Stimulated activated memory B cell treated with anti-CD40 and anti-IgM and Interleukin-4, amounts not matched to agents 10 μg/mL and 1 μg/mL and 100 μg/mL, for 72 hours (primary cell): ENCODE measurements around the gene PTPN3.
"Not testable (repeated sequence)": the region's sequence is repeated elsewhere in the genome, so short reads cannot be mapped to it uniquely, and the experiment has no call there.

Experiments used
- ATAC-seq: fragments of 150-1000 bp; cut with Tn5 transposase; 2 replicates; pipeline ENCODE4 v1.10.0; 2021
- H3K27ac Mint-ChIP-seq: one replicate; pipeline ENCODE4 v1.8.0; 2022; ENCODE audit warnings: mild to moderate bottlenecking, mixed read lengths
- H3K27me3 Mint-ChIP-seq: one replicate; pipeline ENCODE4 v1.8.0; 2022; ENCODE audit warnings: mixed read lengths
- H3K36me3 Mint-ChIP-seq: one replicate; pipeline ENCODE4 v1.8.0; 2022; ENCODE audit warnings: mixed read lengths
- H3K4me1 Mint-ChIP-seq: one replicate; pipeline ENCODE4 v1.8.0; 2022; ENCODE audit warnings: mixed read lengths
- H3K4me3 Mint-ChIP-seq: one replicate; pipeline ENCODE4 v1.8.0; 2022; ENCODE audit warnings: mild to moderate bottlenecking, moderate library complexity, mixed read lengths
- H3K9me3 Mint-ChIP-seq: one replicate; pipeline ENCODE4 v1.8.0; 2022; ENCODE audit warnings: mixed read lengths

Gene PTPN3, protein sequence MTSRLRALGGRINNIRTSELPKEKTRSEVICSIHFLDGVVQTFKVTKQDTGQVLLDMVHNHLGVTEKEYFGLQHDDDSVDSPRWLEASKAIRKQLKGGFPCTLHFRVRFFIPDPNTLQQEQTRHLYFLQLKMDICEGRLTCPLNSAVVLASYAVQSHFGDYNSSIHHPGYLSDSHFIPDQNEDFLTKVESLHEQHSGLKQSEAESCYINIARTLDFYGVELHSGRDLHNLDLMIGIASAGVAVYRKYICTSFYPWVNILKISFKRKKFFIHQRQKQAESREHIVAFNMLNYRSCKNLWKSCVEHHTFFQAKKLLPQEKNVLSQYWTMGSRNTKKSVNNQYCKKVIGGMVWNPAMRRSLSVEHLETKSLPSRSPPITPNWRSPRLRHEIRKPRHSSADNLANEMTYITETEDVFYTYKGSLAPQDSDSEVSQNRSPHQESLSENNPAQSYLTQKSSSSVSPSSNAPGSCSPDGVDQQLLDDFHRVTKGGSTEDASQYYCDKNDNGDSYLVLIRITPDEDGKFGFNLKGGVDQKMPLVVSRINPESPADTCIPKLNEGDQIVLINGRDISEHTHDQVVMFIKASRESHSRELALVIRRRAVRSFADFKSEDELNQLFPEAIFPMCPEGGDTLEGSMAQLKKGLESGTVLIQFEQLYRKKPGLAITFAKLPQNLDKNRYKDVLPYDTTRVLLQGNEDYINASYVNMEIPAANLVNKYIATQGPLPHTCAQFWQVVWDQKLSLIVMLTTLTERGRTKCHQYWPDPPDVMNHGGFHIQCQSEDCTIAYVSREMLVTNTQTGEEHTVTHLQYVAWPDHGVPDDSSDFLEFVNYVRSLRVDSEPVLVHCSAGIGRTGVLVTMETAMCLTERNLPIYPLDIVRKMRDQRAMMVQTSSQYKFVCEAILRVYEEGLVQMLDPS

DNA sequence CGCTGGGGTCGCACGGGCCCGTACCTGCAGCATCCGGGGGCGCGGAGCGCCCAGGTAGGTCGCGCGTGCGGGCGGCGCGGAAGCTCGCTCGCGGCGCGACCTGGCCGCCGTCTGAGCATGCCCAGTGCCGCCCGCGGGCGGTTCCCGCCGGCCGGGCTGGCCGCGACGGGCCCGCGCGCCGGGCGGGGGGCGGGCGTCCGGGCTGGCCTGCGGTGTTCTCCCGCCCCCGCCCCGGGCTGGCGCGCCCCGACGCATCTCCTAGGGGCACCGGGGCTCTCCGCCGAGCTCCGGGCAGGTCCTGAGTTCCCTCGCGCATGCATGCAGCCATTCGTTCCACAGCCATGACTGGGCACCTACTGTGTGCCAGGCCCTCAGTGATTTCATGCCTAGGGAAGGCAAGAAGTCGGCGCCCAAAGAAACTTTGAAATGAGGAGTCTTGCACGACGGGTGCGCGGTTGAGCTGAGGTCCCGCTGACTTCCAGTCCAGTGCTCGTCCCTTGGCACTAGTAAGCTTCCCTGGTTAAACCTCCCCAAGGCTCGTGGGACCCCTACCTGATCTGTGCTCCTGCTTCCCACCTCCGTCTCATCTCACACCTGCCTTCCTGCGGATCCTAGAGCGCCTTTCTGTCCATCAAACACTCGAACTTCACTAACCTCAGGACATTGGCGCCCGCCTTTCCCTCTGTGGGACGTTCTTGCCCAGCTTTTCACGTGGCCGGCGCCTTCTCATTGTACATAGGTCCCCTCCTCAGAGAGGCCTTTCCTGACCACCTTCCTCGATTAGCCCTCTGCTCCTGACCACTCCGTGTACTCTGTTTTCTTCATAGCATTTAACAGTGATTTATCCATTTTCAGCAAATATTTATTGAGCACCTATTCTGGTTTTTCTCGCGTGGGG is at the start of gene PTPN3:
PTPN3 (minus strand) TSS at position 113 of the 898 bp plus-strand sequence. CDS start 34,873 bp downstream, outside the sequence.
- no peak for ATAC-seq
- no peaks in the 10 kb centered on the region for H3K36me3 Mint-ChIP-seq
- peak within 1 kb of the TSS; percentile 22 for H3K4me3 Mint-ChIP-seq
- H3K4me1 Mint-ChIP-seq, result peaks cover 8% of the 10 kb centered on the region
- peaks cover 82% of the 10 kb centered on the region for H3K27me3 Mint-ChIP-seq
- no peak within 1 kb of the TSS for H3K27ac Mint-ChIP-seq
- no peaks in the 10 kb centered on the region for H3K9me3 Mint-ChIP-seq

DNA sequence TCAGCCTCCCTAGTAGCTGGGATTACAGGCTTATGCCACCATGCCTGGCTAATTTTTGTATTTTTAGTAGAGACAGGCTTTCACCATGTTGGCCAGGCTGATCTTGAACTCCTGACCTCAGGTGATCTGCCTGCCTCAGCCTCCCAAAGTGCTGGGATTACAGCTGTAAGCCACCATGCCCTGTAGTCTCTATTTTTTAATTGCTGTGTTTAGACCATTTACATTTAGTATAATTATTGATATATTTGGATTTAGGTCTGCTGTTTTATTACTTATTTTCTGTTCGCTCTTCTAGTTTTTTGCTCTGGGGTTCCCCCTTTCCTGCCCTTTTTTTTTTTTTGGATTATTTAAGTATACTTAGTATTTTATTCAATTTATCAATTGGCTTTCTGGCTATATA is 46.8 kb upstream of the PTPN3 start:
- not testable (repeated sequence) for H3K36me3 Mint-ChIP-seq, H3K9me3 Mint-ChIP-seq, H3K4me1 Mint-ChIP-seq, H3K4me3 Mint-ChIP-seq, ATAC-seq, H3K27ac Mint-ChIP-seq
- H3K27me3 Mint-ChIP-seq, result peaks cover 17% of the 10 kb centered on the region

DNA sequence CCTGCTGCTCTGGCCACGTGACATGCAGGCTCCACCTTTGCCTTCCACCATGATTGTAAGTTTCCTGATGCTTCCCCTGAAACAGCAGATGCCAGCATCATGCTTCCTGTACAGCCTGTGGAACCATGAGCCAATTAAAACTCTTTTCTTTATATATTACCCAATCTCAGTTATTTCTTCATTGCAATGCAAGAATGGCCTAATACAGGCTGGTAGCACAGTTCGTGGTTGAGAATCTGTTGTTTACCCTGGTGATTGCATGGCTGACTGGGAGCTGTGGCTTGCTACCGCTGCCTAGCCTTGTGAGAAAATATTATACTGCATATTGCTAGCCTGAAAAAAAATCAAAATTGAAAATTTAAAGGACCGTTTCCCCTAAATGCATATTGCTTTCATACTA is 44.8 kb upstream of the PTPN3 start:
- Mint-ChIP-seq H3K36me3 (no peaks in the 10 kb centered on the region), H3K9me3 (peaks cover 7% of the 10 kb centered on the region), H3K27me3 (peaks cover 22% of the 10 kb centered on the region), H3K4me3 (no peak overlapping the region), H3K27ac (no peak overlapping the region), H3K4me1 (no peaks in the 10 kb centered on the region)
- ATAC-seq, result no peak

DNA sequence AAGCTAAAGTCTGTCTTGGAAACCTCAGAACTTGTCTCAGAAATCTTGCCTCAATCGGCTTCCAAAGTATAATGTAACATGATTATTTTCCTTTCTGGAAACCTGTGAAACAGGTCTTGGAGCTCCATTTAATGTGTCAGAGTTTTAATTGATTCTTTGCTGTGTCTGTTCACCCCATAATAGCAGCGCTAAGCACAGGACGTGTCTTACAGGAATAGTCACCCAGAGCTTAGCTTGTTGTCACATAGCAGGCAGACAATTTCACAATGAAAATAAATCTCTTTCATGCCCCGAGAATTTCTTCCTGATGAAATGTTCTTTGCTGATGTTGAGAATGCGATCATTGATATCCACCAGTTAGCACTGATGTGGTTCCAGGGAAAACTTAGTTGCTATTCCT is 40.2 kb upstream of the PTPN3 start:
- H3K27ac Mint-ChIP-seq, result no peak overlapping the region

DNA sequence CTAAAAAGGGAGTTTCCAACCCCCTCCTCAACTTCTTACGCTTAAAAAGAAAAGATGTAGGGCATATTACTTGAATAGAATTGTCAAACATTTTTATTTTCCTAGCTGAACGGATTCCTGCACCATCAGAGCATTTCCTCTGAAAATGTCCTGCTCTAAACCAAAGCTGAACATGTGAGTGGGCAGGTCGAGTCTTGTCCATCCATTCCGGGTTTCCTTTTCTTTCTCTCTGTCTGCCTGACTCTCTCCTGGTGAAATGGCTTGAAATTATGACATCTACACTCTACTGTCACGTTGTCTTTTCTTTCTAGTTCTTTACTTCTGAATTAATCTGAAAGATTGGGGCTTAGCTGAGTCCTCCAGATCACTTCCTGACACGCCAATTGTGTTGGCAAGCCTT is 39.2 kb upstream of the PTPN3 start:
- Mint-ChIP-seq H3K4me1 (no peaks in the 10 kb centered on the region), H3K27me3 (peaks cover 56% of the 10 kb centered on the region), H3K36me3 (no peaks in the 10 kb centered on the region), H3K27ac (no peak overlapping the region), H3K4me3 (no peak overlapping the region), H3K9me3 (peaks cover 2% of the 10 kb centered on the region)
- ATAC-seq, result no peak

More for the DNA sequence above, 40.2 kb upstream of the PTPN3 start:
- ATAC-seq, result no peak
- peaks cover 2% of the 10 kb centered on the region for H3K9me3 Mint-ChIP-seq
- no peak overlapping the region for H3K4me3 Mint-ChIP-seq
- no peaks in the 10 kb centered on the region for H3K36me3 Mint-ChIP-seq
- no peaks in the 10 kb centered on the region for H3K4me1 Mint-ChIP-seq
- H3K27me3 Mint-ChIP-seq, result peaks cover 55% of the 10 kb centered on the region

DNA sequence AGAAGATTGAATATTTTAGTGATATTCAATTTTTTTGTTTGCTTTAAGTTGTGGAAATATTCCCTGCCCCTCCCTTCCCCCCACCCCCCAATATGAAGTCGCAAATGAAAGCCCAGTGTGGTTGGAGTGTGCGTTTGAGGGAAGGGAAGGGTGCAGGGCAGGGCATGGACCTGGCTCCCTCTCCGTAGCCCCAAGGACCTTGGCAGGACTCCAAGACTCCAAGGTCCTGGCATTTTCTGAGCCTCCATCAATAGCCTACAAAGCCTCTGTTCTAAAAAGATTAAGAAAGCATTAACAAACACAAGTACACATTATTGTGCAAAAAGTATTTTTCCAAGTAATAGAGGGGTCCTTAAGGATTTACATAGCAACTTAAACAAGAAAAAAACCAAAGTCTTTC is 38.8 kb upstream of the PTPN3 start:
- Mint-ChIP-seq H3K9me3 (peaks cover 2% of the 10 kb centered on the region), H3K4me1 (no peaks in the 10 kb centered on the region), H3K27me3 (peaks cover 56% of the 10 kb centered on the region), H3K4me3 (no peak overlapping the region), H3K27ac (no peak overlapping the region), H3K36me3 (no peaks in the 10 kb centered on the region)
- ATAC-seq, result no peak

DNA sequence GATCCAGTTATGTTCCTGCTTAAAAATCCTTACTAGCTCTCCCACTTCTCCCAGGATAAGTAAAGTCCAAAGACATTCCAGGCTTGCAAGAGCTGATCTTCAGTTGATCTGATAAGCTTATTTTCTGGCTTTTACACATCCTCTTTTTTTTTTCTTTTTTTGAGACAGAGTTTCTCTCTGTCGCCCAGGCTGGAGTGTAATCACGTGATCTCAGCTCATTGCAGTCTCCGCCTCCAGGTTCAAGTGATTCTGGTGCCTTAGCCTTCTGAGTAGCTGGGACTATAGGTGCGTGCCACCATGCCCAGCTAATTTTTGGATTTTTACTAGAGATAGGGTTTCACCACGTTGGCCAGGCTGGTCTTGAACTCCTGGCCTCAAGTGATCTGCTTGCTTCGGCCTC is 37.3 kb upstream of the PTPN3 start:
- peaks cover 50% of the 10 kb centered on the region for H3K27me3 Mint-ChIP-seq
- peaks cover 2% of the 10 kb centered on the region for H3K9me3 Mint-ChIP-seq
- no peak for ATAC-seq
- no peak overlapping the region for H3K27ac Mint-ChIP-seq
- no peaks in the 10 kb centered on the region for H3K4me1 Mint-ChIP-seq
- H3K4me3 Mint-ChIP-seq, result no peak overlapping the region
- no peaks in the 10 kb centered on the region for H3K36me3 Mint-ChIP-seq

DNA sequence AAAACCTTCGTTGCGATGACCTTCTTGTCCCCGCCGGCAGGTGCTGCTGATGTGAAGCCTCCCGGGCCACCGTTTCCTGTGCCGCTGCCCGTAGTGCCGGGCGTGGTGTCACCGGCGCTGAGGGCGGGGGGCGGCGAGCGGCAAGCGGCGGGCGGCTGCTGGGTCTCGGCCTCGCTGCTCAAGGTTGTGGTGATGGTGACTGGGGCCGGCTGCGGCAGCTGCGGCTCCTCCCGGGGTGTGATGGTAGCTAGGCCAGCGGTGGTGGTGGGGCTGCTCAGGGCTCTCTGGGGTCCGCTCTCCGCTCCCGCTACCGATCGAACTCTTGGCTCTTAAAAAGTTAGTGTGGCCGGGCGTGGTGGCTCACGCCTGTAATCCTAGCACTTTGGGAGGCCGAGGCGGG is 36.0 kb upstream of the PTPN3 start:
- H3K27me3 Mint-ChIP-seq, result peaks cover 38% of the 10 kb centered on the region
- H3K9me3 Mint-ChIP-seq, result peaks cover 6% of the 10 kb centered on the region
- ATAC-seq, result no peak
- no peak overlapping the region for H3K4me3 Mint-ChIP-seq
- no peaks in the 10 kb centered on the region for H3K4me1 Mint-ChIP-seq
- no peak overlapping the region for H3K27ac Mint-ChIP-seq
- H3K36me3 Mint-ChIP-seq, result no peaks in the 10 kb centered on the region

DNA sequence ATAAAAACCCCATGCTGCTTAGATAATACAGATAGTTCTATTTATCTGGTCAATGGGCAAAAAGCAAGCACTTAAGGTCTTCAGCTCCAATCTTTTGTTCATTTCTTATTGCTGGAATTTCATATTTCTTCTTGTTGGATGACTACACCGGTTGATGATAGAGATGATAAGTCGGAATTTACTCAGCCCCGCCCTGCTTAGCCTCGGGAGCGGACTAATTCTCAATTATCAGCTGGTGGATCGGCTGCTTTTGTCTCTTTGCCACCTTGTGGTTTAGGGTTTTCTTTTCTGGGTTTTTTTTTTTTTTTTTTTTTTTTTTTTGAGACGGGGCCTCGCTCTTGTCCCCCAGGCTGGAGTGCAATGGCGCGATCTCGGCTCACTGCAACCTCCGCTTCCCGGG is 34.5 kb upstream of the PTPN3 start:
- not testable (repeated sequence) for H3K27ac Mint-ChIP-seq, H3K4me3 Mint-ChIP-seq, H3K4me1 Mint-ChIP-seq, H3K36me3 Mint-ChIP-seq, ATAC-seq, H3K9me3 Mint-ChIP-seq
- peaks cover 33% of the 10 kb centered on the region for H3K27me3 Mint-ChIP-seq

DNA sequence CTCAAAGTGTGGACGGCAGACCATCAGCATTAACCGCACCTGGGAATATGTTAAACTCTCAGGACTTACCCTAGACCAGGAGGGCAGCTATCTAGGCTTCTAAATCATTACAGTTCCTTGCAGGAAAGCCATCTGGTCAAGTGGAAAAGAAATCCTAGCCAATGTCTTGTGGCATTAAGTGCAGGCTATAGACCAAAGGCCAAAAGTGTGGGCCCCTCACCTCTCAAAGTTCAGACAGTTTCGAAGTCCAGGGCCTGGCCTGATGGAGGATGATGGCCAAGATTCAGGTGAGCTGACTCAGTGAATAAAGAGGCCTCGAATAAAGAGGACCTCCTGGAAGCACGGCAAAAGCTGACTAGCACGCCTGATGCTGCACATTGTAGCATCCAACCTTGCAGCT is 24.0 kb upstream of the PTPN3 start:
- H3K27me3 Mint-ChIP-seq, result no peaks in the 10 kb centered on the region
- no peaks in the 10 kb centered on the region for H3K36me3 Mint-ChIP-seq
- ATAC-seq, result no peak

DNA sequence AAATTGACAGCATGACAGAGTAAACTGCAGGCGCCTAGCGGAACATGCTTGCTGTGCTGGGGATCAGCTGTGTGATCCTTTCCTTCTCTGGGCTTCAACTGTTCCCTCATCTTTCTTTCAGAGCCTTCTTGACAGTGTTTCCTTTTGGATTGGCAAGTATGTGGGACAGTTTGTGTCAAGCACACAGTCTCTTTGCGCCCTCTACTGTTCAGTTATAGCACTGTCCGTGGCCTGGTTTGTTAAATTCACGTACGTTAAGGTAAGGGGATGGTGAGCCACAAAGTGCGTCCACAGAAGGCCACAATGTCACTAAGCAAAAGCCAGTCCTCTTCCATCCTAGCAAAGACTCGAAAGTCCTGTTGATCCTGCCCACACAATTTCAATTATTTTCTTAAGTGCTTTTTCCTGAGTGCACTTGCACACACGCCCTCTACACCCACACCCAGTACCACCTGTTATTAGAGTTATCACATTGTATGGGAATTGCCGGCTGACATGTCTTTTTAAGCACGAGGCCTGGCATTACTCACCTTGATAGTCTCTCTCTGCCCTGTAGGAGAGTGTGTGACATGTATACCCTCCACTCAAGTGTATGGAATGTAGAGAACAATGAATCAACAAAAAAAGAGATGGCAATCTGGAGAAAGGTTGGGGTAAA is 22.5 kb upstream of the PTPN3 start:
- Mint-ChIP-seq H3K9me3 (no peaks in the 10 kb centered on the region), H3K4me3 (no peak overlapping the region), H3K27ac (no peak overlapping the region), H3K36me3 (no peaks in the 10 kb centered on the region), H3K27me3 (peaks cover 13% of the 10 kb centered on the region), H3K4me1 (no peaks in the 10 kb centered on the region)
- ATAC-seq, result peak; percentile 46

More for the DNA sequence above, 24.0 kb upstream of the PTPN3 start:
- no peaks in the 10 kb centered on the region for H3K4me1 Mint-ChIP-seq
- H3K4me3 Mint-ChIP-seq, result no peak overlapping the region
- no peaks in the 10 kb centered on the region for H3K9me3 Mint-ChIP-seq
- no peak overlapping the region for H3K27ac Mint-ChIP-seq

DNA sequence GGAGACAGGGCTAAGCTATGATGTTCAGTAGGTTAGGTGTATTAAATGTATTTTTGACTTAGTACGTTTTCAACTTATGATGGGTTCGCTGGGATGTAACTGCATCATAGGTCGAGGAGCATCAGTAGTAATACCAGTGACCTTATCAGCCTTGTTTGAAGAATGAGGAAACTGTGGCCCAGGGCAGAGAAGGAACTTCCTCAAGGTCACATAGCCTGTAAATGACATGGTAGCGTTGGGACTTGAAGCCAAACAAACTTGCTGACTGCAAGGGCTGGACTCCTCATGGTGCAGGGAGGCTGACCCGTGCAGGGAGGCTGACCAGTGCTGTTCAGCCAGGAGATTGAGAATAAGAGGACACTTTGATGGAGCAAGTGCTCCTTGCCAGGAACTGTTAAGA is 21.3 kb upstream of the PTPN3 start:
- no peak for ATAC-seq
- Mint-ChIP-seq H3K4me3 (no peak overlapping the region), H3K27me3 (peaks cover 13% of the 10 kb centered on the region), H3K9me3 (no peaks in the 10 kb centered on the region), H3K27ac (no peak overlapping the region), H3K36me3 (no peaks in the 10 kb centered on the region), H3K4me1 (no peaks in the 10 kb centered on the region)

DNA sequence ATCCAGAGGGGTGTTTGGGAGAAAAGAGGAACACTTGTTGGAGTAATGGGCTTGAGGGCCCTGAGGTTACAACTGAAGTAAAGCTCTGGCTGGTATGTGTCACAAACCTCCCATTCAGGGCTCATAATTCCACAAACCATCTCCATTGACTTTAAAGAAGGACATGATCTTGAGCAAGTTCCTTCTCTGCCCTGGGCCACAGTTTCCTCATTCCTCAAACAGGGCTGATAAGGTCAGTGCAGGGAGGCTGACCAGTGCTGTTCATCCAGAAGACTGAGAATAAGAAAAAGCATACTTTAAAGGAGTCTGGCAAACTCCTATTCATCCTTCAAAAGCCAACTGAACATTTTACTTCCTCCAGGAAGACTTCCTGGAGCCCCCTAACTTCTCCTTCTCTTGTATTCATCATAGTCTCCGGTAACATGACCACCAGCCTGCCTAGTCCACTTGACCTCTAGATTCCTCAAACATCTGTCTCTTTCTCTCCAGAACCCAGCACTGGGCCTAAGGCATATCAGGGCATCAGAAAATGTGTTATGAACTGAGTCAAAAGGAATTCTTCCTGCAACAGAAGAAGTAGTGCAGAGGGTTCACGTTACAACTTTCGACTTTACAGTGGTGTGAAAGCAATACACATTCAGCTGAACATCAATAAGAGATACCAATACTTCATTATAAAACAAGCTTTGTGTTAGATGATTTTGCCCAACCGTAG is 20.7 kb upstream of the PTPN3 start:
- no peaks in the 10 kb centered on the region for H3K4me1 Mint-ChIP-seq
- H3K9me3 Mint-ChIP-seq, result no peaks in the 10 kb centered on the region
- no peaks in the 10 kb centered on the region for H3K36me3 Mint-ChIP-seq
- H3K4me3 Mint-ChIP-seq, result no peak overlapping the region
- peaks cover 13% of the 10 kb centered on the region for H3K27me3 Mint-ChIP-seq
- no peak for ATAC-seq
- no peak overlapping the region for H3K27ac Mint-ChIP-seq

DNA sequence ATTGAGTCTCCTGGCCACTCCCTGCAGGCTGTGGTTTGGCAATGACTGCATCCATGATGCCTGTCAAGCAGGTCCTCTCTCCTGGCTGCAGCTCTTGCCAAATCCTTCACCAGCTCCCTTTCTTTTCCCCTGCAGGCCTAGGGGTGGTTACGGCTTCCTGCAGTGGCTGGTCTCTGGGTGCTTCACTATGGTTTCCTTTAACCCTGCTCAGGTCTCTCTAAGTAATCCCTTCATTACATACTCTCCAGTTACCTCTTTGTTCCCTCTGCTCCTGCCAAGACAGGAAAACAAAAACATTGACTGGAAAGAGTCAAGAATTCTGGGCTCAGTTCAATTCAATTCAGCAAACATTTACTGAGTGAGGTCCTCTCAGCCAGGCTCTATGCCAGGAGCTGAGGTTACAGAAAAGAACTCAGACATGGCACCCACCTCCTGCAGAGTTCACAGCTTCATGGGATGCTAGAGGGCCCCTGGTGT is 19.8 kb upstream of the PTPN3 start:
- no peaks in the 10 kb centered on the region for H3K9me3 Mint-ChIP-seq
- no peaks in the 10 kb centered on the region for H3K4me1 Mint-ChIP-seq
- H3K27ac Mint-ChIP-seq, result no peak overlapping the region
- no peaks in the 10 kb centered on the region for H3K36me3 Mint-ChIP-seq
- H3K4me3 Mint-ChIP-seq, result no peak overlapping the region
- peaks cover 13% of the 10 kb centered on the region for H3K27me3 Mint-ChIP-seq
- ATAC-seq, result no peak
